ENCODE results near the gene ARSB. TPM values are rescaled to one million over a fixed set of nuclear protein-coding genes. Genes with fewer than 3 reads are reported as not detected.
"Not testable (repeated sequence)": the region's sequence is repeated elsewhere in the genome, so short reads cannot be mapped to it uniquely, and the experiment has no call there.

ARSB gene
- total RNA-seq, 1 donor from 2014 or later, result 9.7 TPM

DNA sequence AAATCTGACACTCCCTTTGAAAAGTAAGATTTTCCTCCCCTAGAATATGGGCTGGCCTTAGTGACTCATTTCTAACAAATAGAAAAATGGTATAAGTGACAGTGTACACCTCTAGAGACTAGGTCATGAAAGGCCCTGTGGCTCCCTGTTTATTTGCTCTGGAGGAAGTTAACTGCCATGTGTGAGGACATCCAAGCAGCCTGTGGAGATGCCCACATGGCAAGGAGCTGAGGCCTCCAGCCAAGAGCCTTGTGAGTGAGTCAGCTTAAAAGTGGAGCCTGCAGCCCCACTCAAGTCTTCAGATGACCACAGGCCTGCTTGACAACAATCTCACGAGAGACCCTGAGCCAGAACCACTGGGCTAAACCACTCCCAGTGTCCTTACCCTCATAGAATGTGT is 208.5 kb downstream of the ARSB start:
- intact Hi-C loops (cut with DNase I), result no loop called here
- no peak for ATAC-seq (ENCODE audit: poor library complexity)
- no peak for DNase-seq

GRCh38 chr5:78773655-78774054 is 211.5 kb downstream of the ARSB start:
- intact Hi-C loops (cut with DNase I), result no loop called here

DNA sequence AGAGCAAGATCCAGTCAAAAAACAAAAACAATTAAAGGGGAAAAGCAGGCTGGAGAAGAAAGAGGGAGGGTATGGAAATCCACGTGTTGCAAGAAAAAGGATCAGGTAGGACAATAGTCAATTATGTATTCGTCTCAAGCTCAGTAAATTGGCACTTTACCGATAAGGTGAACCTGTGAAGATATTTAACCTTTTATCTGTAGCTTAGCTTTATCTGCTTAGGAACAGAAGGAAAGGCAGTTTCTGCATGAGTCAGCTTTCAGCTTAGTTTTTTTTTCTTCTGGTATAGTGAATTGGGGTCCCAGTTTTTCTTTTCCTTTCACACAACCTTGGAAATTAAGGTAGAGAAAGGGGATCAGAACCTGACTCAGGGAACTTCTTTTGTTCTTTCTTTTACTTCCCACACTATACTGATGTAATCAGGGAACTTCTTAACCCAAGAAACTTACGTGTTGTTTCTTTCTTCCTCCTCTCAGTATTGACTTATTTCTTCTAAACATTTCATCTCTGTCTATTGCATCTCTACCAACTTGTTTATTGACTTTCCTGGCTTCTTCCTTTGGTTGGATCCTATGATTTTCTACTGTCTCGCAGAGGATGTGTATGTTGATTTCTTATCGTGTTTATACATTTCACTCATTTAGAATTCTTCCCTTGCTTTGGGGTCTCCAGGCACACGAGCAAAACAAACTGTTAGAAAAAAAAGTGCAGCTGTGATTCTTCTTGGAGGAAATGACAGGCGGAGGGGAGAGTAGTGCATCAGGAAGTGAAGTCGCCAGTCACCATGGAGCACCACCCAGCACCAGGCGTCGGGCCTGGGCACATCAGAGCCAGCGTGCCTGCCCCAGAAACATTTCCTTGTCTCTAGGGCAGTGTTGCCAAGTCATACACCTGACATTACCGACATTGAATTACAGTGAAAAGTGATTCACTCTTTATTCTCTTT is 213.6 kb downstream of the ARSB start:
- DNase-seq (no peak), ATAC-seq (ENCODE audit: poor library complexity) (peak; percentile 49)
- intact Hi-C loops (cut with DNase I), result no loop called here

More at GRCh38 chr5:78773655-78774054, 211.5 kb downstream of the ARSB start:
- DNase-seq, result no peak
- ATAC-seq (ENCODE audit: poor library complexity), result no peak

GRCh38 chr5:78768781-78769380 is 216.2 kb downstream of the ARSB start:
- DNase-seq (no peak), ATAC-seq (ENCODE audit: poor library complexity) (no peak)
- intact Hi-C loops (cut with DNase I), result no loop called here

GRCh38 chr5:78766412-78766762 is 218.7 kb downstream of the ARSB start:
- DNase-seq, result no peak
- intact Hi-C loops (cut with DNase I), result no loop called here
- ATAC-seq (ENCODE audit: poor library complexity), result no peak

DNA sequence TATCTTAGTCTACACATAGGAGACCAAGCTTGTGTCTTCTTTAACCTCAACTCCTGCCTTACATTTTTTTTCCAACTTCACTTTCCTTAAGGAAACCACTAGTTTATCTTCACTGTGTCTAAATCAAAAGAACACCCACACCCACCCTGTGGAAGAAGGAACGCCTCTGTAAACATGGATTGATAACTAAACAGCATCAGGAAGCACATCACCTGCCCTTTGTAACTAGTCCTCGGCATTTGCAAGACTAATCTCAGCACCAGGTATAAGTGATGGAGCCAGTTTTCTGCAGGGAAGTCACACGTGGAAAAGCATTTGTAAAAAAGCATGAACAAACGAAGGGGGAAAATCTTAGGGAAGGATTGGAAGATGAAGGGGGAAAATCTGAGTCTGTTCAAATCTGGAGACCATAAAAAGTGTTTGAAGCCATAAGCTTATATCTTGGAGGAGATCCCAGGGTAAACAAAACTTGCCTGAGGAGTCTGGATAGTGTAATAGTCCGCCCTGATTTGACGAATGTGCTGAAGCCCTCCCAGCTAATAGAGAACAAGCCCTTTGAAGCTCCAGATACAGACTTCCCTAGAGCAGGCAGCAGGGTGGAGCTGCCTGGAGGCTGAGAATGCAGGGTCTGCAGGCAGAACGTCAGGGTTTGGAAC is 219.2 kb downstream of the ARSB start:
- intact Hi-C loops (cut with DNase I), result no loop called here
- ATAC-seq (ENCODE audit: poor library complexity), result no peak
- DNase-seq, result no peak

GRCh38 chr5:78765116-78765515 is 220.0 kb downstream of the ARSB start:
- DNase-seq, result no peak
- no peak for ATAC-seq (ENCODE audit: poor library complexity)
- intact Hi-C loops (cut with DNase I), result no loop called here

DNA sequence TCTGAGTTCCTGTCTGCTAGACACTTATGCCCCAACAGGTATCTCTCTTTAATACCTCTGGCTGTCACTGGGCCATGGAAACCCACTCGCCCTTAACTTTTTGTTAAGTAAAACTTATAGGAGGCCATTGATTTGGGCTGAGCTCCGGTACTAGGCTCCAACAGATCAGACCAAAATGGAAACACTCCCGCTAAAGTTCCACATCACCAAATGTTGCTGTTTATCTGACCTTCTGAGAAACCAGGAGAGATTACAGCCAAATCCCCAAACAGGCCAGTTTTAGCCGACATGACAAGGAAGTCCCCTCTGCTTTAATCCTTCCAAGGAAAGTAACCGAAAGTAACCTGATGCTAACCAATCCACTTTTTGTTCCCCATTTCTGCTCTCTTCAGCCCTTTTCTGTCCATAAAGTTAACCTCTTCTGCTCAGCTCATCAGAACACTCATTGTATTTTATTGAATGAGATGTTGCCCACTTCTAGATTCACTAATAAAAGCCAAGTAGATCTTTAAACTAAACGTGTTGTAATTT is 221.4 kb downstream of the ARSB start:
- intact Hi-C loops (cut with DNase I), result no loop called here
- ATAC-seq (ENCODE audit: poor library complexity) (no peak), DNase-seq (no peak)

- intact Hi-C loops (cut with DNase I); DNase-seq; ATAC-seq (ENCODE audit: poor library complexity): not testable (repeated sequence)
These were observed 222.4 kb downstream of the ARSB start for GRCh38 chr5:78762743-78763142.

GRCh38 chr5:78761840-78762239 is 223.3 kb downstream of the ARSB start:
- intact Hi-C loops (cut with DNase I), result no loop called here
- DNase-seq (no peak), ATAC-seq (ENCODE audit: poor library complexity) (no peak)

GRCh38 chr5:78760770-78761169 is 224.3 kb downstream of the ARSB start:
- ATAC-seq (ENCODE audit: poor library complexity), result no peak
- no peak for DNase-seq
- intact Hi-C loops (cut with DNase I), result no loop called here

- DNase-seq, result no peak
- intact Hi-C loops (cut with DNase I), result no loop called here
- no peak for ATAC-seq (ENCODE audit: poor library complexity)
These were observed 224.7 kb downstream of the ARSB start for GRCh38 chr5:78760366-78760765.

GRCh38 chr5:78758169-78758839 is 226.8 kb downstream of the ARSB start:
- DNase-seq, result no peak
- no peak for ATAC-seq (ENCODE audit: poor library complexity)

DNA sequence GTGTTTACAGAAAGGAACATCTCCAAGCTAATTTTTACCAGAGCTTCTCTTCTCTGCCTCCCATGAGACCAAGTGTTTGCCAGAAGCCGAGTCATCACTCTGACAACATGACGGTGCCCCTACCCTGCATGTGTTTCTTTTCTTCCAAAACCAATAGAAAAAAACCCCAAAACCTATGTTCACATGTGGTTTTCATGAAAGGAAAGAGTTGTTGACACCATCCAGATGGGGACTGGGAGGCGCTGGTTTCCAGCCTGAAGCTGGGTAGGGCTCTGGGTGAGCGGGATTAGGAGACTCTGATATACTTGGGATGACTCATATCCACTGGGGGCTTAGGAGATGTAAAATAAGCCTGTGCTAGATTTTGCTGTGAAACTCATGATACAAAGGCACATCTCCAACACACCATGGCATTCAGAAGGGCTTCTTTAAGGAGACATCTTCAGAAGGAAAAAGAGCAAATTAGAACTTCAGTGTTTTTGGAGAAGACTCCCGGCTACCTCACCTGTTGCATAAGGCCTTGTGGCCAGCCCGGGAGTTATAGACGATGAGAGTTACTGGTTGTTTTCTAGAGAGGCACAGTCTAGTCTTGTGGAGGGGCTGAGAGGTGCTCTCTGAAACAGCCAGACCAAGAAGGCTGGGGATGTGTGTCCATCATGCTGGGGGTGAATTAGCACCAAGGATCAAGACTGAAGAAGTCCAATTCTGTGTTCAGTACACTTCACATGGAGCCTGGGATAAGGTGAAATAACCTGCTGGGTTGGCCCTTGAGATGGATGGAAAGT is 227.6 kb downstream of the ARSB start:
- no peak for DNase-seq
- ATAC-seq (ENCODE audit: poor library complexity), result peak; percentile 75
- intact Hi-C loops (cut with DNase I), result no loop called here

More at GRCh38 chr5:78758169-78758839, 226.8 kb downstream of the ARSB start:
- intact Hi-C loops (cut with DNase I), result no loop called here

GRCh38 chr5:78756858-78757257 is 228.3 kb downstream of the ARSB start:
- intact Hi-C loops (cut with DNase I), result no loop called here
- DNase-seq, result no peak
- ATAC-seq (ENCODE audit: poor library complexity), result no peak

DNA sequence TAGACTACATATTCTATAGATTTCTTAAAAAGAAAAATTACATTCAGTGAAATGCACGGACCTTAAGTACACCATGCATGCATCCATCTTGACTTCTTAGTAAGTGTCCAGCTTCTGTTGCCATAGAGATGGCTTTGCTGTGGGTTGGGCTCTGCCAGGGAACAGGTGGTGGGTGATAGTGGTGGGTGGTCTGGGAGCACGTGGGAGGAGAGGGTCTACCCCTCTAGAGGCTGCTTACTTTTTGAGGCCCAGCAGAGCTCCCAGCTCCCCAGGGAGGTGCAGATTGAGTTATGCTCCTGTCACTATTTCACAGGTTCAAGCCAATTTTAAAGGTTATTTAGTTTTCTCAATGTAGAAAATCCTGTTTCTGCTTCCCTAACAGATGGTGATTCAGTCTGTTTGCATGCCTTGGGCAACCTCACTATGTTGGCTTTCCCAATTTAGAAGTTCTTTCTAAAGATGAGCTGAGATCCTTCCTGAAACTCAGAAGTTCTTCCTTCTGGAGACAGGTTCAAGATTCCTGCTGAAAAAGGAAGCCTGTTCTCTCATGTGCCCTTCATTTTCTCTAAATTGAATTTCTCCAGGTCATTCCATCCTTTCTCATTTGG is 229.2 kb downstream of the ARSB start:
- intact Hi-C loops (cut with DNase I), result no loop called here
- DNase-seq, result no peak
- no peak for ATAC-seq (ENCODE audit: poor library complexity)

GRCh38 chr5:78754655-78755054 is 230.5 kb downstream of the ARSB start:
- DNase-seq (no peak), ATAC-seq (ENCODE audit: poor library complexity) (no peak)
- intact Hi-C loops (cut with DNase I), result no loop called here

DNA sequence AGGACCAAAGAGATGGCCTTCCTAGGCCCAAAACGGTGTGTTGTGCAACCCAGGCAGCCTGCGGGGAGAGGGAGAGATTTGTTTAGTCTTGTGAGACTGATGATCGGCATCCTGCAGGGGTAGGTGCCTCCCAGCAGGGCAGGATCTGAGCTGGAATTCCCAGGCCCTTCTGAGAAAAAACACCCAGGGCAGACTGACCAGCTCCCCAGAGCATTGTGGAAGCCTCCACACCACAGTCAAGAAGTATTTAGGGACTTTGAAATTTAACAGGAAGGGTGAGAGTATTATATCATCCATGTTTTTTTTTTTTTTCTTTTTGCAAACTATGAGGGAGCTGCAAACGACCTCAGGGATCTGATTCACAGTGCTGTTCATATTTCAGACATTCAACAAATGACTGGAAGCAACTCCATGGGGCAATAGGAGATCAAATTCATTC is 232.0 kb downstream of the ARSB start:
- intact Hi-C loops (cut with DNase I), result no loop called here
- DNase-seq, result no peak
- ATAC-seq (ENCODE audit: poor library complexity), result no peak

Data from Right ventricle myocardium superior (tissue), 1 donor.